HUES64 (cell line): ENCODE results near the gene IRGQ. TPM values are rescaled to one million over a fixed set of nuclear protein-coding genes. Genes with fewer than 3 reads are reported as not detected.
A peak's percentile ranks its signal among the peaks of the same experiment; 100 is the strongest.

Source experiments
- H3K27ac ChIP-seq: 2 replicates; pipeline ENCODE4 v1.7.0; 2013; ENCODE audit warnings: low read depth, low read length, inconsistent platforms
- H3K27me3 ChIP-seq: 2 replicates; pipeline ENCODE4 v1.6.1; 2013; ENCODE audit warnings: mild to moderate bottlenecking, low read length; ENCODE audit not compliant: insufficient read depth
- H3K36me3 ChIP-seq: 2 replicates; pipeline ENCODE4 v1.6.1; 2013; ENCODE audit warnings: mild to moderate bottlenecking, low read length; ENCODE audit not compliant: insufficient read depth
- H3K4me1 ChIP-seq: 2 replicates; pipeline ENCODE4 v1.6.1; 2013; ENCODE audit warnings: mild to moderate bottlenecking, low read length, moderate library complexity; ENCODE audit not compliant: insufficient read depth
- H3K4me3 ChIP-seq: 2 replicates; pipeline ENCODE4 v1.5.1; 2013; ENCODE audit warnings: mild to moderate bottlenecking, low read length, moderate library complexity
- H3K9ac ChIP-seq: 2 replicates; pipeline ENCODE4 v1.6.1; 2013; ENCODE audit warnings: mild to moderate bottlenecking, low read depth, low read length
- H3K9me3 ChIP-seq: 2 replicates; pipeline ENCODE4 v1.6.1; 2013; ENCODE audit warnings: low read depth, low read length; ENCODE audit not compliant: insufficient read depth
- WGBS: fragments of 150-250, 120-280 bp; methylation state at CpG from one replicate; pipeline ENCODE4 v1.1.7; 2013; ENCODE audit warnings: missing lambda C conversion rate; 5-methylcytosine and 5-hydroxymethylcytosine counted together
- polyA plus RNA-seq, 2 experiments: library from polyadenylated mRNA; stranded (reverse); fragments of 50-300 nt; gene quantifications; one replicate each; pipeline ENCODE4 v1.2.3, GENCODE V29; 2013

IRGQ gene, protein sequence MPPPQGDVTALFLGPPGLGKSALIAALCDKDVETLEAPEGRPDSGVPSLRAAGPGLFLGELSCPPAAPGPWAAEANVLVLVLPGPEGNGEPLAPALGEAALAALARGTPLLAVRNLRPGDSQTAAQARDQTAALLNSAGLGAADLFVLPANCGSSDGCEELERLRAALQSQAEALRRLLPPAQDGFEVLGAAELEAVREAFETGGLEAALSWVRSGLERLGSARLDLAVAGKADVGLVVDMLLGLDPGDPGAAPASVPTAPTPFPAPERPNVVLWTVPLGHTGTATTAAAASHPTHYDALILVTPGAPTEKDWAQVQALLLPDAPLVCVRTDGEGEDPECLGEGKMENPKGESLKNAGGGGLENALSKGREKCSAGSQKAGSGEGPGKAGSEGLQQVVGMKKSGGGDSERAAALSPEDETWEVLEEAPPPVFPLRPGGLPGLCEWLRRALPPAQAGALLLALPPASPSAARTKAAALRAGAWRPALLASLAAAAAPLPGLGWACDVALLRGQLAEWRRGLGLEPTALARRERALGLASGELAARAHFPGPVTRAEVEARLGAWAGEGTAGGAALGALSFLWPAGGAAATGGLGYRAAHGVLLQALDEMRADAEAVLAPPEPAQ
- 8.2 TPM for polyA plus RNA-seq (2013, experiment 1 of 2)
- polyA plus RNA-seq (2013, experiment 2 of 2), result 7.2 TPM

GRCh38 chr19:43595999-43596841 lies at the start of gene IRGQ, which contains the start of gene ZNF576:
Gene IRGQ (minus strand): TSS chr19:43596134. CDS start chr19:43595338, 796 bp downstream.
Gene ZNF576 (plus strand): TSS chr19:43596595. CDS start chr19:43597109, 514 bp downstream.
- H3K27ac ChIP-seq, result peak within 1 kb of the TSS; percentile 92
- H3K4me3 ChIP-seq, result peak within 1 kb of the TSS; percentile 86
- WGBS, result under 1% methylated on average over 60 of the region's 60 CpGs
- peak within 1 kb of the TSS; percentile 84 for H3K9ac ChIP-seq
- no peaks in the 10 kb centered on the region for H3K27me3 ChIP-seq
- H3K4me1 ChIP-seq, result peaks cover 5% of the 10 kb centered on the region; the same call in 1 of the 2 replicates
- H3K9me3 ChIP-seq, result no peaks in the 10 kb centered on the region
- H3K36me3 ChIP-seq, result peaks cover 48% of the 10 kb centered on the region

GRCh38 chr19:43644181-43644580 lies 48.2 kb upstream of the IRGQ start:
- 92% methylated on average over 13 of the region's 13 CpGs for WGBS
- Histone ChIP-seq H3K9ac (no peak overlapping the region), H3K9me3 (no peaks in the 10 kb centered on the region; the same call in 1 of the 2 replicates), H3K36me3 (peaks cover 18% of the 10 kb centered on the region), H3K4me3 (no peak overlapping the region), H3K27me3 (peaks cover 23% of the 10 kb centered on the region), H3K27ac (no peak overlapping the region), H3K4me1 (no peaks in the 10 kb centered on the region)

DNA sequence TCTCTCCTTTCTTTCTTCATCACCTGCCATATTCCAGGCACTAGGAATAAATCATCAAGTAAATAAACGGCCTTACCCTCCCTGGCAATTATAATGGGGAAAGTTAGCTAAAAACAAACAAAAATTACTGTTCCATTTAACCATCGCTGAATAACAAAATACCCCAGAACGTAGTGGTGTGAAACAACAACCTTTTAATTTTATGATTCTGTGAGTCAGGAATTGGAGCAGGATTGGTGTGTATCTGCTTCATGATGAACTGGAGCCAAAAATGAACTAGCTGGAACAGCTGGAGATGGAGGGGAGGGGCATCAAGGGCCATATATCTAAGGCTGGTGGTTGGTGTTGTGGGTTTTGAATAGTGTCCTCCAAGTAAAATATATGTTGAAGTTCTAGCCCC lies 47.4 kb upstream of the IRGQ start:
- Histone ChIP-seq H3K9me3 (no peaks in the 10 kb centered on the region; the same call in 1 of the 2 replicates), H3K4me1 (no peaks in the 10 kb centered on the region), H3K27me3 (peaks cover 32% of the 10 kb centered on the region), H3K4me3 (no peak overlapping the region), H3K9ac (no peak overlapping the region), H3K27ac (no peak overlapping the region), H3K36me3 (peaks cover 9% of the 10 kb centered on the region)
- WGBS, result 85% methylated on average over 2 of the region's 3 CpGs

DNA sequence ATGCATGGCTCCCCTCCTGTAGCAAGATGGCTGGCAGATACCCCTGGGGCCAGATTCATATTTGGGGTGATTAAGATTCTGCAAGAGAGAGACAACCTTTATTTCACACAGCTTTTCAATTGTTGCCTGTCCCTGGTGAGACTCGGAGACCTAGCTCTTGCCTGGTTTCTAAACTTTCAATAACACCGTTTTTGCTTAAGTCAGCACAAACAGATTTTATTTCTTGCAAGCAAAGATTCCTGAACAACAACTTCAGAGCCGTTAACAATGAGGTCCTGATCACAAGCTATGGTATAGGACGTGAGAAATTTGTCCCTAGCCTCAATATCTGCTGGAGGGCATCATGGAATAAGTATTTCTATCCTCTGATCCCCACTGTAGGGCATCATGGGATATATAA lies 46.6 kb upstream of the IRGQ start:
- Histone ChIP-seq H3K27me3 (peaks cover 40% of the 10 kb centered on the region), H3K4me1 (no peaks in the 10 kb centered on the region), H3K27ac (no peak overlapping the region), H3K9ac (no peak overlapping the region), H3K36me3 (peaks cover 2% of the 10 kb centered on the region; the same call in 1 of the 2 replicates), H3K4me3 (no peak overlapping the region), H3K9me3 (no peaks in the 10 kb centered on the region)
- WGBS, result 89% methylated on average over 4 of the region's 4 CpGs

DNA sequence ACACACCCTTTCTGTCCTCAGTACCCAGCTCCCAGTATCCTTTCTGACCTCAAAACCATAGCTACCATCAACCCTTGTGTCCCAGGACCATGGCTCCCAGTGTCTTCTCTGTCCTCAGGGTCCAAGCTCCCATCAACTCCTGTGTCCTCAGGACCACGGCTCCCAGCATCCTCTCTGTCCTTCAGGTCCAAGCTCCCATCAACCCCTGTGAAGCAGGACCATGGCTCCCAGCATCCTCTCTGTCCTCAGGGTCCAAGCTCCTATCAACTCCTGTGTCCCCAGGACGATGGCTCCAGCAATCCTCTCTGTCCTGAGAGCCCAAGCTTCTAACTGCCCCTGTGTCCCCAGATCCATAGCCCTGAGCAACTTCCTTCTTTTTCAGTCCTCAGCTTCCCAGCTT lies 45.4 kb upstream of the IRGQ start:
- H3K9me3 ChIP-seq, result no peaks in the 10 kb centered on the region
- peaks cover 50% of the 10 kb centered on the region for H3K27me3 ChIP-seq
- WGBS, result 66% methylated on average over 2 of the region's 2 CpGs
- H3K27ac ChIP-seq, result no peak overlapping the region
- H3K4me3 ChIP-seq, result no peak overlapping the region
- H3K4me1 ChIP-seq, result peaks cover 4% of the 10 kb centered on the region
- H3K36me3 ChIP-seq, result no peaks in the 10 kb centered on the region
- no peak overlapping the region for H3K9ac ChIP-seq

DNA sequence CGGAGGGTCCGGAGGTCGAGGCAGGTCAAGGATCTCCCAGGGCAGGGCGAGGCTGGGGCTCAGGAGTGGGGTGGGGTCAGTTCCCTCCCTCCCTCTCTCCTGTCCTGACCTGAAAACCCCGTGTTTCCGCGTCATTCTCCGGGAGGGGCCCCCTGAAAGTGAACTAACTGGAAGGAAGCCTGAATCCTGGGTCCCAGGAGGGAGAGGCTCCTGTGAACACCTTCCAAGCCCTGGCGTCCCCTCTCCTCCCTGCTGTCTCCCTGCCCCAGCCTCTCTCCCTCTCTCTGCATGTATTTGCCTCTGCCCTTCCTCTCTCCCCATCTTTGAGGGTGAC lies 44.5 kb upstream of the IRGQ start:
- H3K36me3 ChIP-seq, result no peaks in the 10 kb centered on the region
- H3K9me3 ChIP-seq, result no peaks in the 10 kb centered on the region
- 17% methylated on average over 9 of the region's 9 CpGs for WGBS
- peak overlapping the region; percentile 42; the same call in 1 of the 2 replicates for H3K9ac ChIP-seq
- no peak overlapping the region for H3K27ac ChIP-seq
- peak overlapping the region; percentile 72 for H3K4me3 ChIP-seq
- peaks cover 11% of the 10 kb centered on the region for H3K4me1 ChIP-seq
- peaks cover 52% of the 10 kb centered on the region for H3K27me3 ChIP-seq

- H3K4me3 ChIP-seq, result peak within 1 kb of the TSS; percentile 72
- no peaks in the 10 kb centered on the region for H3K9me3 ChIP-seq
- no peaks in the 10 kb centered on the region for H3K36me3 ChIP-seq
- peak within 1 kb of the TSS; percentile 42 for H3K9ac ChIP-seq
- H3K4me1 ChIP-seq, result peaks cover 11% of the 10 kb centered on the region
- no peak within 1 kb of the TSS for H3K27ac ChIP-seq
- WGBS, result 1% methylated on average over 108 of the region's 110 CpGs
- H3K27me3 ChIP-seq, result peaks cover 52% of the 10 kb centered on the region
These were observed 43.8 kb upstream of the IRGQ start, which contains the start of gene CADM4 for GRCh38 chr19:43639519-43640423. Gene CADM4 (minus strand): TSS chr19:43639850. CDS start chr19:43639790, 60 bp downstream.

GRCh38 chr19:43638995-43639518 lies 43.1 kb upstream of the IRGQ start:
- Histone ChIP-seq H3K9me3 (no peaks in the 10 kb centered on the region), H3K9ac (peak overlapping the region; percentile 37; the same call in 1 of the 2 replicates), H3K36me3 (no peaks in the 10 kb centered on the region), H3K27me3 (peaks cover 52% of the 10 kb centered on the region), H3K4me1 (peaks cover 11% of the 10 kb centered on the region), H3K4me3 (peak overlapping the region; percentile 71), H3K27ac (no peak overlapping the region)
- WGBS, result 5% methylated on average over 18 of the region's 18 CpGs

DNA sequence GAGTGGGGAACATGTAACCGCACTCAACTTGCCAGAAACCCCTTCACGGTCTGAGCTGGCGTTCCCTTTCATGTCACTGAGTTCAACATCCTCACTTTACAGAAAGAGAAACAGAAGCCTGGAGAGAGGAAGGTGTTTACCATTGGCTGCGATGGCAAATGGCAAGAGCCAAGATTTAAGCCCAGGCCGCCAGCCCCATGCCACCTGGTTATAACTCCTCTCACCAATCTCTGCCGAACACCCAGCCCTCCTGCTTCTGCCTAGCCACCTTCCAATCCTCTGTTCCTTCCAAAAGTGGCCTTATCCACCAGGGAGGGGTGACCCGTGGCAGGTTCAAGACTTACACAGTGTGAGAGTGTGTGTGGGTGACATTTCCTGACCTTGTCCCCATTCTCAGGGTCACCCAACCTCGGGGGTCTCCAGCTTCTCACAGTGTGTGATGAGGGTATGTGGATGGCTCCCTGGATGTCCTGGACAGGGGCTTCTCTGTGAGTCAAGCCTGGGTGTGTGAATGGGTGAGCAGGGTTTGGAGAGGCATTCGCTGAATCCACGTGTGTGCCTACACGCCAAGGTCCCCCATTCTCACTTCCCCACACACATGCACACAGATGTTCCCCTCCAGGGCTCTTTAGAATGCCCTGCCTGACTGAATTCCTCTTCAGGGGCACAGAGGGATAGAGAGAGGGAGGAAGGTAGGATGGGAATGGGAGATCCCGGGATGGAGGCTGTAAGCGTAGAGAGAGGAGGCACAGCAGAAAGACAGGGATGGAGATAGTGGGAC lies 42.5 kb upstream of the IRGQ start:
- peak overlapping the region; percentile 71 for H3K4me3 ChIP-seq
- no peak overlapping the region for H3K27ac ChIP-seq
- WGBS, result 82% methylated on average over 8 of the region's 13 CpGs
- no peaks in the 10 kb centered on the region for H3K9me3 ChIP-seq
- no peak overlapping the region for H3K9ac ChIP-seq
- no peaks in the 10 kb centered on the region for H3K36me3 ChIP-seq
- H3K27me3 ChIP-seq, result peaks cover 52% of the 10 kb centered on the region
- H3K4me1 ChIP-seq, result peaks cover 11% of the 10 kb centered on the region
